ENCODE data around the gene BDH1. TPM values are rescaled to one million over a fixed set of nuclear protein-coding genes. Genes with fewer than 3 reads are reported as not detected.

The BDH1 gene
- total RNA-seq, 1 donor: 0.99 TPM

DNA sequence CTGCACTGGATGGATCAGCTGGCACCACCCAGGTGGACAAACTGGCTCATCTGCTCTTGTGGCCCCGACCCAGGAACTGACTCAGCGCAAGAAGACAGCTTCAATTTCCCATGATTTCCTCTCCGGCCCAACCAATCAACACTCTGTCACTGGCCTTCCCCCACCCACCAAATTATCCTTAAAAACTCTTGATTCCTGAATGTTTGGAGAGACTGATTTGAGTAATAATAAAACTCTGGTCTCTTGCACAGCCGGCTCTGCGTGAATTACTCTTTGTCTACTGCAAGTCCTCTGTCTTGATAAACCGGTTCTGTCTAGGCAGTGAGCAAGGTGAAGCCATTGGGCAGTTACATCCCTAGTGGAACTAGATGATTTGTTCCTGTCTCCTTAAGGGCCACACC lies 16.1 kb downstream of the BDH1 start:
- no peak for DNase-seq (ENCODE audit: low read depth)
- no peak overlapping the region for H3K4me3 ChIP-seq (ENCODE audit: low read depth, low read length)
- TF ChIP-seq, protein P1, sequence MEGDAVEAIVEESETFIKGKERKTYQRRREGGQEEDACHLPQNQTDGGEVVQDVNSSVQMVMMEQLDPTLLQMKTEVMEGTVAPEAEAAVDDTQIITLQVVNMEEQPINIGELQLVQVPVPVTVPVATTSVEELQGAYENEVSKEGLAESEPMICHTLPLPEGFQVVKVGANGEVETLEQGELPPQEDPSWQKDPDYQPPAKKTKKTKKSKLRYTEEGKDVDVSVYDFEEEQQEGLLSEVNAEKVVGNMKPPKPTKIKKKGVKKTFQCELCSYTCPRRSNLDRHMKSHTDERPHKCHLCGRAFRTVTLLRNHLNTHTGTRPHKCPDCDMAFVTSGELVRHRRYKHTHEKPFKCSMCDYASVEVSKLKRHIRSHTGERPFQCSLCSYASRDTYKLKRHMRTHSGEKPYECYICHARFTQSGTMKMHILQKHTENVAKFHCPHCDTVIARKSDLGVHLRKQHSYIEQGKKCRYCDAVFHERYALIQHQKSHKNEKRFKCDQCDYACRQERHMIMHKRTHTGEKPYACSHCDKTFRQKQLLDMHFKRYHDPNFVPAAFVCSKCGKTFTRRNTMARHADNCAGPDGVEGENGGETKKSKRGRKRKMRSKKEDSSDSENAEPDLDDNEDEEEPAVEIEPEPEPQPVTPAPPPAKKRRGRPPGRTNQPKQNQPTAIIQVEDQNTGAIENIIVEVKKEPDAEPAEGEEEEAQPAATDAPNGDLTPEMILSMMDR (IDR thresholded peaks at IDR 0.05; ENCODE audit: insufficient read depth, low read length): no peak

DNA sequence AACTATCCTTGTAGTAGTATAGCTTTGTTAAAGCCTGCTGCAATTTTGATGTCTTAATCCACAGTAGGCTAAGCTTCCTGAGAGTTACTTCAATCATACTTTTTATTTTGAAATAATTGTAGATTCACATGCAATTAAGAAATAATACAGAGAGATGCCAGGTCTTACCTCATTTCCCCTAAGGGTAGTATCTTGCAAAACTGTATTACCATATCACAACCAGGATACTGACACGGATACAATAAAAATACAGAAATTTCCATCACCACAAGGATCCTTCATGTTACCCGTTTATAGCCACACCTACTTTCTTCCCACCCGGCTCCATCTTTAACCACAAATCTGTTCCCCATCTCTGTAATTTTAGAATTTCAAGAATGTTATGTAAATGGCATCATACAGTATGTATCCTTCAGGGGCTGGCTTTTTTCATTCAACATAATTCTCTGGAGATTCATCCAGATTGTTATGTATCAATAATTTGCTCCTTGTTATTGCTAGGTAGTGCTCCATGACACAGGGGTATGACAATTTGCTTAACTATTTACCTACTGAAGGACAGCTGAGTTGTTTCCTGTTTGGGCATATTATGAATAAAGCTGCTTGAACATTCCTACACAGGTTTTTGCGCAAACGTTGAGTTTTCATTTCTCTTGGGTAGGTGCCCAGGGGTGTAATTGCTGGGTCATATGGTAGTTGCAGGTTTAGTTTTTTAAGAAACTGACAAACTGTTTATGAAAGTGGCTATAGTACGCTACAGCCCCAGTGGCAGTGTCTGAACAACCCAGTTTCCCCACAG lies 21.6 kb downstream of the BDH1 start:
- DNase-seq (ENCODE audit: low read depth): peak; percentile 28
- H3K4me3 ChIP-seq (ENCODE audit: low read depth, low read length): no peak overlapping the region
- TF ChIP-seq, protein P1 (IDR thresholded peaks at IDR 0.05; ENCODE audit: insufficient read depth, low read length): no peak

DNA sequence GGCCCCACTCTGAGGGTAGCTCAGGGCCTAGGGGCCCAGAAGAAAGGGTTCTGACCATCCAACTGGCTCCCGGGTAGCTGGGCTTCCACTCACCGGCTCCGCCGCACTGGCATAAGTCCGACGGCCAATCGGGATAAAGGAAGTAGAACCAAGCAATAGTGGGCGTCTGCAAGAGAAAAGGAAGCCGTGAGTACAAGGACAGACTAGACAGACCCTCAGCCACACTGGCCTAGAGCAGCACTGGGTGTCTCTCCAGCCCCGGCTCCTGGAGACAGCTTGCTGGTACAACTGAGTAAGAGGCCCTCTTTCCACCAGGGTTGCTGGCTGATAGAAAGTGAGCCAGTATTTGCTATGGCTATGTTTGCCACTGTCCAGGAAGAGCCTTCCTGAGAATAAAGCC lies 22.4 kb downstream of the BDH1 start:
- TF ChIP-seq, protein P1 (IDR thresholded peaks at IDR 0.05; ENCODE audit: insufficient read depth, low read length): no peak
- DNase-seq (ENCODE audit: low read depth): no peak
- H3K4me3 ChIP-seq (ENCODE audit: low read depth, low read length): no peak overlapping the region

DNA sequence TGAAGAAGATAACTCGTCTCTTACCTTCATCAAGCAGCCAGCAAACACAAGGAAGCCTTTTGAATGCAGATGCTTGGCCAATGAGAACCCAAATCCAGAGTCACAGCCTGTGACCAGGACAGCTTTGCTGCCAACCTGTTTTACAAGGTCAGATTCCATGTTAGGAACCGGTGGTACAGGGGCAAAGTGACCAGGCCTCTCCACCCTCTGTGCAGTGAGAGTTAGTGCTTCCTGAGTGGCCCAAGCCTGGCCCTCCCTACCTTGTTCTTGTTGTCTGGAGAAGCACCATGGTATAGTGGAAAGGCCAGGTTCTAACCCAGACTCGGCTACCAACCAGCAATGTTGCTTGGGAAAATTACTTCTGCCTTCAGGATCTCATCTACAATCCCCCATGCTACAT lies 23.4 kb downstream of the BDH1 start:
- DNase-seq (ENCODE audit: low read depth): no peak
- TF ChIP-seq, protein P1 (IDR thresholded peaks at IDR 0.05; ENCODE audit: insufficient read depth, low read length): no peak
- H3K4me3 ChIP-seq (ENCODE audit: low read depth, low read length): no peak overlapping the region

DNA sequence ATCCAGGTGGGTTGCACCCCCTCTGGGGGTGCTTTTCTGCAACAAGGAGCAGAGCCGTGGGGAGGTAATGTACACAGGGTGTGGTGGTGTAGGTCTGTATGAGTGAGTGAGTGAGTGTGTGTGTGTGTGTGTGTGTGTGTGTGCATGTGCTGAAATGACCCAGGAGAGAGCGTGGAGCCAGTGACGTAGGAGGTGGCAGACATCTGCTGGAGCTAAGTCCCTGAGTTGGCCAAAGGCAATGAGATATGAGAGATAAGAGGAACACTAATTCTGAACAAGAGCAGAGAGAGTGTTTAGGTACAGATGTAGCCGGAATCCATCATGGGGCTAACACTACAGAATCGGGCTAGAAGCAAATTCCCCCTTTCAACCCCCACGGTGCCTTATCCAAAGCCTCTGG lies 27.6 kb downstream of the BDH1 start:
- H3K4me3 ChIP-seq (ENCODE audit: low read depth, low read length): no peak overlapping the region
- peak; percentile 17 for DNase-seq (ENCODE audit: low read depth)
- TF ChIP-seq, protein P1 (IDR thresholded peaks at IDR 0.05; ENCODE audit: insufficient read depth, low read length): no peak

DNA sequence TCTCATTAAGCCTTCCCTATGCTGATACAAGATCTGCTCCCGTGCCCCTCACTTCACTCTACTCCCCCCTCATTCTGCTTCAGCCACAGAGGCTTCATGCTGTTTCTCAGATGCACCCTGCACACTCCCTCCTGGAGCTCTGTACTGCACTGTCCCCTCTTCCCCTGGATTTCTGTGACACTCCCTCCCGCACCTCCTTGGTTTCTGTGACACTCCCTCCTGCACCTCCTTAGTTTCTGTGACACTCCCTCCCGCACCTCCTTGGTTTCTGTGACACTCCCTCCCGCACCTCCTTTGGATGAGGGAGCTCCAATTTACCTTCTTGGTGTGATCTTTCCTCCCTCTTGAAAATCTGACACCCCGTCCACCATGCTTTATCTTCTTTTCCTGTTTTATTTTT lies 28.2 kb downstream of the BDH1 start:
- H3K4me3 ChIP-seq (ENCODE audit: low read depth, low read length): no peak overlapping the region
- no peak for DNase-seq (ENCODE audit: low read depth)
- TF ChIP-seq, protein P1 (IDR thresholded peaks at IDR 0.05; ENCODE audit: insufficient read depth, low read length): no peak

DNA sequence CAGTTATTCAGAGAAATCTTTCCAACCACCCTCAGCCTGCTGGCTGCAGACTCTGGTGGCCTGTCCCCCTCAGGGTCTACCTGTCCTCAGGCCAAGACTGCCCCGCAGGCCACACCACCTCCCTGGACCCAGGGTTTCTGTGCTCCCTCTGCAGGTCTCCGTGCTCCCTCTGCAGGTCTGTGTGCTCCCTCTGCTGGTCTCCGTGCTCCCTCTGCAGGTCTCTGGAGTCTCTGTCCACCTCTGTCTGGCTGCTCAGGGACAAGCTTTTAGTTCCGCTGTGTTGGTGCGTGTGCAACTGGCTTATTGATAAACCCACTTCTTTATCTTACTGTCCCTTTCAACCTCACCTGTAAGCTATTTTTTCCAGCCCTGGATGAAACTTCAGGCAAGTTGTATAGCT lies 30.1 kb downstream of the BDH1 start:
- TF ChIP-seq, protein P1 (IDR thresholded peaks at IDR 0.05; ENCODE audit: insufficient read depth, low read length): peak; percentile 25
- H3K4me3 ChIP-seq (ENCODE audit: low read depth, low read length): no peak overlapping the region
- peak; percentile 18 for DNase-seq (ENCODE audit: low read depth)
